Activated CD4-positive, CD25-positive, alpha-beta regulatory T cell treated with anti-CD3 and anti-CD28 coated beads, Interleukin-2, amount 50 U/mL, for 16 hours (primary cell): ENCODE results near the gene HOXB4.
A peak's percentile ranks its signal among the peaks of the same experiment; 100 is the strongest.

Experiments
- DNase-seq: peaks from one replicate; pipeline ENCODE4 v3.0.0-alpha.2; 2020; ENCODE audit warnings: low read depth, low spot score

Gene HOXB4

GRCh38 chr17:48577946-48578615, at the start of gene HOXB4:
Gene HOXB4, minus strand, starts transcription at chr17:48578350. Its CDS starts 31 bp downstream, at chr17:48578319.
- DNase-seq, result peak; percentile 29

DNA sequence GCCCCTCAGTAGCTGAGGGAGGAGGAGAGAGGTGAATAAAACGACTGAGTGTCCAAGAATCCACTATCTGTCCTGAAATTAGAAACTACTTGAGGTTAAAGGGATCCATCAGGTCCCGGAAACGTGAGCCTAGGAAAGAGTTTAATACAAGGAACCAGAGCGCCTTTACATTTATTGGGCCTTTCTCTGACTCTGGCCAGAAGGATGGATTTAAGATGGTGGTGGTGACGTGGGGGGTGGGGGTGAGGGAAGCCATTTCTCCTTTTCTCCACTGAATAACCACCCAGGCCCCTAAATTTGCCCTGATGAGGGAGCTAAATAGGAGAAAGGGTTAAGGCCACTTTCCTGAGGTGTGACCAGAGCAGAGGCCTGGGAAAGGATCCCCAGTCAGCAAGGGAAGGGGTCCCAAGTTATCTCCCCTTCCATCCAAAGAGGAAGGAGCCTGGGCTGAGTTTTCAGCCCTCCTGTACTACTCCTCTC, 49.0 kb upstream of the HOXB4 start:
- DNase-seq, result no peak

GRCh38 chr17:48626245-48627117, 48.3 kb upstream of the HOXB4 start, which contains the start of gene HOXB9:
Gene HOXB9, minus strand, starts transcription at chr17:48626358. Its CDS starts 89 bp downstream, at chr17:48626269.
- no peak for DNase-seq

- no peak for DNase-seq
These were observed 47.5 kb upstream of the HOXB4 start for GRCh38 chr17:48625495-48626244.

GRCh38 chr17:48624544-48625494, 46.7 kb upstream of the HOXB4 start:
- DNase-seq, result no peak

DNA sequence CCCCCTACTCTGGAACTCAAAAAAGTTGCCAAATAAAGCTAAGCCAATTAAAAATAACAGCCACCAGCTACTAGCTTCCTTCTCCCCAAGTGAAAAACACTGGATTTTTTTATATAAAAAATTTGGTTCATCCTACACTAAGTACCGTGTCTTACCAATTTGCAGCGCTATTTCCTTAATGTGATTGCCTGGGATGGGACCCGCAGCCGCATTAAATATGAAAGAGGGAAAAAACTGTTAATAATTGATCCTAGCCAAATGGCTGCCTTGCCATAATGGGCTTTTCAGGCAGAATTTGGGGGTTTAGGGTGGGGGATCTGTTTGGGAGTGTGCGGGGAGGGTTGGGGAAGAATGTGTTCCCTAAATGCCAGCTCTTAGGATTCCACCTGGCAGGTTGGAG, 46.0 kb upstream of the HOXB4 start:
- no peak for DNase-seq

- no peak for DNase-seq
These were observed 45.4 kb upstream of the HOXB4 start for GRCh38 chr17:48623583-48623982.

DNA sequence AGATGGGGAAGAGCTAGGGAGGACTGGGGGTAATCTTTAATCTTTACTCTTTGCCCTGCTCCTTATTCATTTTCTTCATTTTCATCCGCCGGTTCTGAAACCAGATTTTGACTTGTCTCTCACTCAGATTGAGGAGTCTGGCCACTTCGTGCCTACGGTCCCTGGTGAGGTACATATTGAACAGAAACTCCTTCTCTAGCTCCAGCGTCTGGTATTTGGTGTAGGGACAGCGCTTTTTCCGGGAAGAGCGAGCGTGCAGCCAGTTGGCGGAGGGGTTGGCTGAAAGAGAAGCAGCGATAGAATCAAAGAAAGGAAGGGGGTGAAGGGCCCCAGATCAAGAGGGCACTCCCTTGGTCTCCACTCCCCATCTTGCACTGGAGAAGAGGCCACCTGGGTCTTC, 44.7 kb upstream of the HOXB4 start:
- no peak for DNase-seq

- DNase-seq, result no peak
These were observed 43.6 kb upstream of the HOXB4 start for GRCh38 chr17:48621410-48622392.

- DNase-seq, result no peak
These were observed 42.5 kb upstream of the HOXB4 start for GRCh38 chr17:48620461-48621139.

GRCh38 chr17:48619826-48620449, 41.8 kb upstream of the HOXB4 start:
- no peak for DNase-seq

GRCh38 chr17:48618256-48618896, 40.2 kb upstream of the HOXB4 start:
- peak; percentile 68 for DNase-seq

GRCh38 chr17:48617471-48618255, 39.5 kb upstream of the HOXB4 start:
- no peak for DNase-seq

DNA sequence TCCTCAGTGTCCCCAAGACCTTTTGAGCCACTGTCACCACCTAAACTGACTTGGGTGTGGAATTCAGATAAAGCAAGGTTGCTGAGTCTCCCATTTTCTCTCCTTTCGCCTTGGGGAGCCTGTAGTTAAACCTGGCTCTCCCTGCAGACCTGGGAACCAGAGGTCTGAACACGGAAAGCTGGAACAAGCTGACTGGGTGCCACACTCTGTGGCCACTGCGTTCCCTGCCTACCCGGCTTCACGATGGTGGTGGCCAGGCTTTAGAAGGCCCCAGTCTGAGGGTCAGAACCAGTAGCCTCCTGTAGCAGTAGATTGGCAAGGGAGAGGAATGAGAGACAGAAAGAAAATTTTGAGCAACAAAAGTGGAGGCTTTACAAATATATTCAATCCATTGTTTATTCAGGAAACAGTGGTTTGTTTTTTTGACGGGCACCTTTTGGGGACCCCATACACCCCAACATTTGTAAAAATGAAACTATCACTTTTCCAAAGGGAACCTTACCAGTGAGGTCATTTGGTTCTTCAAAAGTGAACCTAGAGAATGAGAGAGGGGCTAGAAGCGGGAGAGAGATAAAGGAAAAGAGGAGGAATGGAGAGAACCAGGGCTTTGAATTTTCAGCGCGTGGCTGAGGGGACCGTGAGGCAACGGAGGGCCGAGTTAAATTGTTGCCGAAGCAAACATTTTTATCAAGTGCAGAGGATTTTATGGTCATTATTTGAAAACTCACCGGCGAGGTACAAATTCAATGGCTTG, 38.7 kb upstream of the HOXB4 start:
- no peak for DNase-seq

DNA sequence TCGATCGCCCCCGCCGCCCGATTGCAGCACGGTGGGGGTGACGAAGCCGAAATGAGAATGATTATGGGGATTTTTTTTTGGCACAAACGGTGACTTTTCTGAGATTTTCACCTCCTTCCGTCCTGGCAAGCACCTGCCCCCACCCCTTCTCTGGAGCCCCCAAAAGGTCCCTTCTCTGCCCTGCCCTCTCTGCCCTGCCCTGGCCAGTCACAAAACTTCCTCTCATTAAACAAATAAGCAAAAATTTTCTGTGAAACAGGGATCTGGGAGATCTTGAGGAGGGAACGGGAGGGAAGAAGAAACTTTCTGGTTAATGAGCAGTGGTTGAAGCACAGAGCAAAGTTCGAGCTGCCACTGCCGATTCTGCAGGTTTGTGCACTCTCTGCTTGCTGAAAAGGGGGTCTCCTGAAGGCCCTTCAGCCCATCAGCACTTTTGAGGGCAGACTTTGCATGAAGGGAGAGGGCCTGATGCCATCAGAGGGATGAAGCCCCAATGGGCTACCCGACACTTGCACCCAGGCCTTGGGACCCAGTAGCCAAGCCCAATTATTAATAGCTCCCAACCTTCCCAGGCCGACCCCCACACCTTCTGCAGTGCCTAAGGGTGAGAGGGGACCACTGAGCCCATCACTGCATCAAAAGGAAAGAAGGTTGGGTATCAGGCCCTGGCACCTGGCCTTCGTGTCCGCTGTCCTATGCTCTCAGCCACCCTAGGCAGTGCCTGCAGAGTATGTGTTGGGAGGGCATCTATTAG, 38.0 kb upstream of the HOXB4 start:
- no peak for DNase-seq
